Right hindlimb (tissue), 1 donor: ENCODE data around the gene ITGA6.

Experiments
- DNase-seq: peaks from one replicate; pipeline ENCODE4 v3.0.0-alpha.2; 2018

The ITGA6 gene

GRCh38 chr2:172427256-172427989 is at the start of gene ITGA6:
Gene ITGA6 (plus strand): TSS chr2:172427586.
- DNase-seq, result peak; percentile 78

GRCh38 chr2:172380436-172381274 is 46.7 kb upstream of the ITGA6 start:
- no peak for DNase-seq

- no peak for DNase-seq
Measured at GRCh38 chr2:172381275-172382027, 45.9 kb upstream of the ITGA6 start.

- DNase-seq, result no peak
Measured at GRCh38 chr2:172387361-172387760, 40.0 kb upstream of the ITGA6 start.

- no peak for DNase-seq
Measured at GRCh38 chr2:172389685-172390339, 37.6 kb upstream of the ITGA6 start.

- DNase-seq, result peak; percentile 71
Measured at GRCh38 chr2:172394002-172394401, 33.4 kb upstream of the ITGA6 start.

GRCh38 chr2:172395503-172395902 is 31.9 kb upstream of the ITGA6 start:
- no peak for DNase-seq

GRCh38 chr2:172397148-172397834 is 30.1 kb upstream of the ITGA6 start:
- DNase-seq, result peak; percentile 79

- DNase-seq, result no peak
Measured at GRCh38 chr2:172398440-172398839, 28.9 kb upstream of the ITGA6 start.

- no peak for DNase-seq
Measured at GRCh38 chr2:172399765-172400164, 27.6 kb upstream of the ITGA6 start.

- DNase-seq, result no peak
Measured at GRCh38 chr2:172402198-172402597, 25.2 kb upstream of the ITGA6 start.

- no peak for DNase-seq
Measured at GRCh38 chr2:172403402-172403801, 24.0 kb upstream of the ITGA6 start.

- no peak for DNase-seq
Measured at GRCh38 chr2:172403881-172404468, 23.4 kb upstream of the ITGA6 start.

- DNase-seq, result no peak
Measured at GRCh38 chr2:172404824-172405223, 22.6 kb upstream of the ITGA6 start.

GRCh38 chr2:172405673-172406072 is 21.7 kb upstream of the ITGA6 start:
- no peak for DNase-seq

- no peak for DNase-seq
Measured at GRCh38 chr2:172408143-172408766, 19.1 kb upstream of the ITGA6 start.

GRCh38 chr2:172409042-172409441 is 18.3 kb upstream of the ITGA6 start:
- DNase-seq, result no peak

- DNase-seq, result no peak
Measured at GRCh38 chr2:172412984-172413492, 14.3 kb upstream of the ITGA6 start.

- DNase-seq, result no peak
Measured at GRCh38 chr2:172415157-172415864, 12.1 kb upstream of the ITGA6 start.

GRCh38 chr2:172415865-172416183 is 11.6 kb upstream of the ITGA6 start:
- peak; percentile 28 for DNase-seq
